ENCODE data around the gene FGF4.

Gene FGF4

DNA sequence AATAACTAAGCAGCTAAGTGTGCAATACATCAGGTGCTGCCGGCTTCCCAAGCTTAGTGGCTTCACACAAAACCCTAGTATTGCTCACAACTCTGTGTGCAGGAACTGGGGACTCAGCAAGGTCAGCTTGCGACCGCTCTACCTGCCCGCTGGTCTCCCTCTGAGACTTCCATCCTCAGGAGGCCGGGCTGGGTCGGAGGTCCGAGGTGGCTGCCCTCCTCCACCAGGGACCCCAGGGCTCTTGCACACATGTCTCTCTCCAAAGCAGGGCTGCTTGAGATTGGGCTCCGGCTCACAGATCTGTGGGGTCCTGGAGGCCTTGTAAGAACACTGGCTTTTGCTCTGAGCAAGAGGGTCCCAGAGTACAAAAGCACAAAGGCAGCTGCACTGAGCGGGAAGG, 45.9 kb downstream of the FGF4 start:
- in situ Hi-C loops (cut with MboI; ENCODE audit: low sequenced_read_pairs) = no loop called here

DNA sequence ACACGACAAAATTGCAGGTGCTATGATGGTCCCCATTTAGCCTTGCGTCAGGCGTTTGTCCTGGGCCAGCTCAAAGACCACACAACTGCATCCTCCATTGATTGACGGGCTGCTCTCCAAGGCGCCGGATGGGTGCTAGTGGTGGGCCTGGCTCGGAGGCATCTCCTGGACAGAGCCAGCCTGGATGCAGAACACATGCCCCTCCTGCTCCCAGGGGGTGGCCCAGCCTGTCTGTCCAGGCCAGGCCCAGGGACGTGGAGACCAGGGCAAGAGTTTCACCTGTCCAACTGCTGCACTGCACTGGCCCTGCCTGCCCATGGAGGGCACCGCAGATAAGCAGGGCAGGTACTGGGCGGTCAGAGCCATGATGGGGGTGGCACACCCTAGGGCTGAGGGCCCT, 47.9 kb downstream of the FGF4 start:
- in situ Hi-C loops (cut with MboI; ENCODE audit: low sequenced_read_pairs) = no loop called here

DNA sequence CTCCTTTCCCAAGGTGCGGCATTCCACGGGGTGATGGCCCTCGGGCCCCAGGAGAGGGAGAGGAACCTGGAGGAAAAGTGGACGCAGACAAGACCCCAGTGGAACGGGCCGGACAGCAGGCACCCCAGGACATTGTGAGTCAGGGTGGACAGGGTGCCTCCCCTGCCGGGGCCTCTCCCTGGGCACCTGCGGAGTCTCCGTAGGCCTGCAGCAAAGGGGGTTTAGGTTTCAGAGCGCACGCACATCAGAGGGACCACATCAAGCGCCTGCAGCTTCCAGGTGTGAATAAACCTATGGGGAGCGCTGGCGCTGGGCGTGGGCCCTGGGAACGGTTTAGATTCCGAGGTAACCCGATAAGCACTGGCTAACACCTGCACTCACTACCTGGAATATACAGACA, 48.7 kb downstream of the FGF4 start:
- in situ Hi-C loops (cut with MboI; ENCODE audit: low sequenced_read_pairs) = no loop called here

DNA sequence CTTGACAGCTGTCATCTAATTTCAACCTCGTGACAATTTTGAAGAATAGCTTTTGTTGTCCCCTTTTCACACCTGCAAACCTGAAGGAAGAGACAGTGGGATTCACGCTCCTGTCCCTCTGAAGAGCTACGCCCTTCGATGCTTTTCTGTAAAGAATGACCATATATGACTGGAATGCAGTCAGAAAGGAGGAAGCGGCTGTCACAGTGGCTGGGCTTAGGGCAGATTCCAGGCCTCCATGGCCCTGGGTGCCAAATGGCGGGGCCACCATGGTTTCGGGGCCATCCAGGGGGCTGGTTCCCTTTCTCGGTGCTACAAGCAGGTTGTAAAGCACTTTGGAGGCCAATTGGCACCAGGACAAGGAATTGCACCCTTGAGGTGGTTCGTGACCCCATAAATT, 49.1 kb downstream of the FGF4 start:
- in situ Hi-C loops (cut with MboI; ENCODE audit: low sequenced_read_pairs) = no loop called here

DNA sequence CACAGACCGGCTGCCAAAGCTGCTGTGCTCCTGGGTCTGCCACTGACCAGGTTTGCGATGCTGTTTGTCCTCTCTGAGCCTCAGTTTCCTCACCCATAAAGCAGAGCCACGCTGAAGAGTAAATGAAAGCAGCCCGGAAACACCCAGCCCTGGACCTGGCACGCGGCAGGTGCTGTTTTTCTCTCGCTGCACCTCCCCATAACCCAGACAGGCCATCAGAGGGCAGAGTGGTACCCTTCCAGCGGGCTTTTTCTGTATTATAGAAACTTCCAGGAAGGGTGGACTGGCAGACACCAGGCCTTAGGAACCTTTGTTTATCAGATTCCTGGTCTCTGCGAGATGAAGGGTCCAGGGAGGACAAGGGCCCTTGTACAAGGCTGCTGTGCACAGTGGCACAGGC, 53.4 kb downstream of the FGF4 start:
- in situ Hi-C loops (cut with MboI; ENCODE audit: low sequenced_read_pairs) = loop anchor here (25.0 kb wide), 1 partner anchor 166 kb away; no protein-coding TSS in a partner anchor

DNA sequence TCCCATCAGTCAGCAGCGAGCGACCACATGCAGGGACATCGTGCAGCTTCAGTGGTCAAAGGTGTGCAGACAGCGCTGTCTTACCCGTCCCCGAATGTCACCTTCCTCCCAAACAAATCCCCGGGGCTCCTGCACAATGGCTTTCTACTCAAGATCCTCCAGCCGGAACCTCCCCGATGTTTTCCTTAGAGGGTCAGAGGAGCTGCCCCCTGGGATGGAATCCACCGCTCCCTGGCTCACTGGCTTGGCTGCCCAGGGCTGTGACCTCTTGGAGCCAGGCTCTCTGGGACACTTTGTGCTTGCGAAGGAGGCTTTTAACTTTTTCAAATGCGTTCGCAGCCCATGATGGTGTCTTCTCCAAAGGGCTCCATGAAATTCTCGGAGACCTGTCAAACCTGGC, 54.0 kb downstream of the FGF4 start:
- in situ Hi-C loops (cut with MboI; ENCODE audit: low sequenced_read_pairs) = loop anchor here (25.0 kb wide), 1 partner anchor 166 kb away; no protein-coding TSS in a partner anchor

Data from HL-60/S4 treated with phorbol 12-myristate 13-acetate at 8.2 ng/mL for 4 days and 3 days (cell line).